H54 (cell line): ENCODE measurements around the gene SLC25A30.

Source experiments
- DNase-seq: peaks from one replicate; pipeline ENCODE4 v3.0.0; 2011; ENCODE audit warnings: low spot score, mixed read lengths; ENCODE audit not compliant: insufficient read length
- FAIRE-seq: peaks from 3 replicates; lab custom pipeline; 2011; peaks lifted over from hg19 to GRCh38; lab: Jason Lieb, UNC
- POLR2A ChIP-seq: IDR thresholded peaks from 2 replicates; pipeline ENCODE4 v1.6.1; 2011; ENCODE audit warnings: low read depth, mild to moderate bottlenecking, low read length

SLC25A30 gene

GRCh38 chr13:45372189-45373161, 45.7 kb downstream of the SLC25A30 start:
- no peak for DNase-seq
- FAIRE-seq = no peak
- no peak for TF ChIP-seq POLR2A

DNA sequence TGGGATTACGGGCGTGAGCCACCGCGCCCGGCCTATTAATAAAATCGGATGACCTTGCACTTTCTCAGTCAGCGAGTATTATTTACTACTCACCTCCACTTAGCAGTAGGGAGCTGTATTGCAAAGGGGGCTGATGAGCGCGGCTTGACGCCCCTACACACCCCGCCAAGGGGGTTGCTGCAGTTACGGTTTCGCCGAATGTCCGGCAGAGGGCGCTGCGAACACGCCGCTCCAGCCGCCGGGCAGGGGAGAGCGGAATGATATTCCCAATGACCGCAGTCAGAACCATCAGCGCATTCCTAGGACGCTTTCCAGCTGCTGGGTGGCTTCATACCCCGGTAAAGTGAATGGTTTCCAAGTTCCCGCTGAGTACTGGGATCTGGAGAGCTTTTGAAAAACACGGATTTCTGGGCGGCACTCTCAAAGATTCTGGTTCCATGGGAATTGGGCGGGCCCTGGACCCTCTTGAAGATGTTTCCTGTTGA, 47.2 kb downstream of the SLC25A30 start:
- TF ChIP-seq POLR2A = no peak
- DNase-seq = peak; percentile 30
- no peak for FAIRE-seq

- DNase-seq = no peak
- no peak for TF ChIP-seq POLR2A
- FAIRE-seq = no peak
These were observed 49.1 kb downstream of the SLC25A30 start for GRCh38 chr13:45369116-45369515.

- FAIRE-seq (no peak), DNase-seq (no peak)
- TF ChIP-seq POLR2A = no peak
These were observed 49.6 kb downstream of the SLC25A30 start for GRCh38 chr13:45368571-45368970.

DNA sequence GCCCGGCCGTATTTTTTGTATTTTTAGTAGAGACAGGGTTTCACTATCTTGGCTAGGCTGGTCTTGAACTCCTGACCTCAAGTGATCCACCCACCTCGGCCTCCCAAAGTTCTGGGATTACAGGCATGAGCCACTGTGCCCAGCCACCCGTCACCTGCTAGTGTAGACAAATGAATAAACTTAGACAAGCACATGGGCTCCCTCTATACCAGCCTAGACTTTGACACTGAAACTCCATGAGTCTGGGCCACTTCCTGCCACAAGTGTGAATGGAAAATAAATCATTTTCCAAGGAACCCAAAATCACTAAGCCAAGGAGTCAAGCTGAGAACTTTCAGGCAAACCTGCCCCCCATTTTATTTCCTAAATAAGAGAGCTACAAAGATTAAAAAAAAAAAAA, 50.2 kb downstream of the SLC25A30 start:
- FAIRE-seq = no peak
- TF ChIP-seq POLR2A = no peak
- DNase-seq = no peak

- peak; percentile 75 for FAIRE-seq
- TF ChIP-seq POLR2A = no peak
- DNase-seq = peak; percentile 71
These were observed 50.8 kb downstream of the SLC25A30 start for GRCh38 chr13:45367358-45367757.

- FAIRE-seq (no peak), DNase-seq (no peak)
- TF ChIP-seq POLR2A = no peak
These were observed 52.7 kb downstream of the SLC25A30 start for GRCh38 chr13:45365558-45365885.

DNA sequence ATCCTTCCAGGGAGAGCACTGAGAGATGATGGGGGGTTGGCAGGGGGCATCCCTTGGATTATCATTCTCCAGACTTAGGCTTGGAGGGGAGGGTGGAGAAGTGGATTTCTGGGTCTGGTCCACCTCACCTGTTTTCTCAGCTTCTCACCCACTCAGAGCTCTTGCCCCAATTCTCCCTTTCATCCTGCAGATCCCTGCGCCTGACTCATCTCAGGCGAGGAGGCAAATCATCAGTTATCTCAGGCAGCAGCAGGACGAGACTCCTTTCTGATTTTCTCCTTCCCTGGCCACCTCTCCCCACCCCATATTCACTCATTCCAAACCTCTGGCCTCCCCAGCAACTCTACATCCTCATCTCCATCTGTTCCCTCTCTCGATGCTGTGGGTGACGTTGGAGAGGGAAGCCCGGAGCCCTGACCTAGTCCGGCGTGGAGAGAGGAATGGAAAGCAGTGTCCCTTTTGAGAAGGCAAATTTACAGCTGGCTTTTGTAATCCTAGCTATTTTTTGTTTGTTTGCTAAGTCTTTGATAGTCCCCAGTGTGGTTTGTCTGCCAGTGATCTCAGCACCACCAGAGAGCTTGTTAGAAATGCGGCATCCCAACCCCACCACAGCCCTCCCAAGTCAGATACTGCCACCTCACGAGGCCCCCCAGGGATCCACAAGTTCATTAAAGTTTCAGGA, 53.2 kb downstream of the SLC25A30 start:
- TF ChIP-seq POLR2A = no peak
- DNase-seq = no peak
- FAIRE-seq = no peak

DNA sequence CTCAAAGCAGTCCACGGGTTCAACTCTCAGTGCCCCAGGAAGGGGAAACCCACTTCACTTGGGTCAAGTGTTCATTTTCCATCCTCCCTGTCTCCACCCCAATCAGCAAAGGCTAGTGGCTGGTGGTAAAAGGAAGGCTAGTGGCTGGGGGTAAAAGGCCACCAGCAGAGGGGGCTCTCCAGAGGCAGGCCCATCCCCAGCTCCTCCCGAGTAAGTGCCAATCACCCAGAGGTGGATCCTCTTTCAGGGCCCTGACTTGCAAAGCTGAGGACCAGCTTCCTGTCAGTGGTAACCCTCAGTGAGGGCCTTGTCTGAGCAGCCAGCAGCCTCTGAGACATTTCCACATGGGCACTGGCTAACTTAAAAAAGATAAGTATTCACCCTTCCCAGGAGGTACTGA, 55.2 kb downstream of the SLC25A30 start:
- no peak for FAIRE-seq
- no peak for DNase-seq
- no peak for TF ChIP-seq POLR2A

DNA sequence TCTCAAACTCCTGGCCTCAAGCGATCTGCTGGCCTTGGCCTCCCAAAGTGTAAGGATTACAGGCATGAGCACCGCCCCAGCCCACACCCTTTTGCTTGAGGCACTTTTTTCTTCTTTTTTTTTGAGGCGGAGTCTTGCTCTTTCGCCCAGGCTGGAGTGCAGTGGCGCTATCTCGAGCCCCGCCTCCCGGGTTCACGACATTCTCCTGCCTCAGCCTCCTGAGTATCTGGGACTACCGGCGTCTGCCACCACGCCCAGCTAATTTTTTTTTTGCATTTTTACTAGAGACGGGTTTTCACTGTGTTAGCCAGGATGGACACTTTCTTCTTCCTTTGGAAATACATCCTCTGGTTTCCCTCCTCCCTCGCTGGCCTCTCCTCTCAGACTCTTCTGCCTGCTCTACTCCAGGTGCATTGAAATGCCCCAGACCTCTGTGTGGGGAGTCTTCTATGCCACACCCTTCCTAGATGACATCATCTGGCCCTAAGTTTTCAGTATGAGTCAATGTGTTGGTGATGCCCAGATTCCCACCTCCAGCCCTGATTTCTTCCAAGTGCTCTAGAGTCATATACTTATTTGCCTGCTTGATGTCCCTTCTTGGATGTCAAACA, 56.5 kb downstream of the SLC25A30 start:
- DNase-seq (peak; percentile 55), FAIRE-seq (peak; percentile 23)
- no peak for TF ChIP-seq POLR2A

DNA sequence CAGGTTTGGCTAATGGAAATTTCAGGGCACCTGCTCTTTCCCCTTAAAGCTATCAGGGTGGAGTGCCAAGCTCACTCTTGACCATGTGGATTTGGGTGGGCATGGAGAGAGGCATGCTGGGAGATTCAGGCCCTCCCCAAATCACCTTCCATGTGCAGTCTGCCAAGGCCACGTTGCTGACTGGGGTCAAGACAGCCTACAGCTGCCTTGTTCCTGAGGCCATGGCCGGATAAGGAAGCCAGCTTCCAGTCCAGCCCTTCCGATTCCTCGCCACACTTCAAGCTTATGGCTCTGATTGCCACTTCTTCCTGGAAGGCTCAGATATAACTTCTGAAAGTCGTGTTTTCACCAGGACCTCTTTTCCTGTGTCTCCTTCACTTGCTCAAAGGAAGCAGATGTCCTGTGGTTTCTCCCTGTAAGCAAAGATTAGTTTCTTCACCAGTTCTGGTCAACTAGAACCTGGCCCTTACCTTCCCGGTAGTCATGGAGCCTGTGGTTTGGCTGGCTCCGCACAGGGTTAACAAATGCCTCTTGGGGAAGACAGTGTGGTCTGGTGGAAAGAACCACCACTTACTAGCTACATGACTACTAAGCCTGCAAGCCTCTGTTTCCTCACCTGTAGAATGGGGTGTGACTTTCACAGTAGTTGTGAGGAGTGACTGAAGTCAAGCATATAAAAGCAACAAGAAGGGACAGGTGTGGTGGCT, 61.1 kb downstream of the SLC25A30 start:
- TF ChIP-seq POLR2A = no peak
- FAIRE-seq (no peak), DNase-seq (no peak)

DNA sequence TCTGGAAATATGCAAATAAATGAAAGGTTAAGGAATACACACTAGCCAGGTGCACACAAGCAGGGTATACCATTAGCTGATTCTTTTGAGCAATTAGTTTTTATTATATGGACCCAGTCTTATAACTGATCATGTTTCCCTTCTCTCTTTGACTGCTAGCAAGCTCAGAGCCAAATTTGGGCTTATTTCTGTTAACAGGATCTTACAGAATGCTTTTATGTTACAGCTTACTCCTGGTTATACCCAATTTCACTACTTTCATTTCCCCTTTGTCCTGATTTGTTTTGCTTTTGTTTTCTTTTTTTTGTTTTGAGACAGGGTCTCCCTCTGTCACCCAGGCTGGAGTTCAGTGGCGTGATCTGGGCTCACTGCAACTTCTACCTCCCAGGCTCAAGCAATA, 64.3 kb downstream of the SLC25A30 start:
- DNase-seq (no peak), FAIRE-seq (no peak)
- no peak for TF ChIP-seq POLR2A

GRCh38 chr13:45352031-45352430, 66.1 kb downstream of the SLC25A30 start:
- DNase-seq = no peak
- TF ChIP-seq POLR2A = no peak
- no peak for FAIRE-seq
